HG03342 (cell line): ENCODE measurements around the gene HEATR1.
A peak's percentile ranks its signal among the peaks of the same experiment; 100 is the strongest.

ENCODE experiments used
- ATAC-seq: cut with Tn5 transposase; IDR thresholded peaks from one replicate; pipeline ENCODE4 v1.9.1; 2021; ENCODE audit warnings: mild to moderate bottlenecking, moderate library complexity; ENCODE audit not compliant: unreplicated experiment

The HEATR1 gene

DNA sequence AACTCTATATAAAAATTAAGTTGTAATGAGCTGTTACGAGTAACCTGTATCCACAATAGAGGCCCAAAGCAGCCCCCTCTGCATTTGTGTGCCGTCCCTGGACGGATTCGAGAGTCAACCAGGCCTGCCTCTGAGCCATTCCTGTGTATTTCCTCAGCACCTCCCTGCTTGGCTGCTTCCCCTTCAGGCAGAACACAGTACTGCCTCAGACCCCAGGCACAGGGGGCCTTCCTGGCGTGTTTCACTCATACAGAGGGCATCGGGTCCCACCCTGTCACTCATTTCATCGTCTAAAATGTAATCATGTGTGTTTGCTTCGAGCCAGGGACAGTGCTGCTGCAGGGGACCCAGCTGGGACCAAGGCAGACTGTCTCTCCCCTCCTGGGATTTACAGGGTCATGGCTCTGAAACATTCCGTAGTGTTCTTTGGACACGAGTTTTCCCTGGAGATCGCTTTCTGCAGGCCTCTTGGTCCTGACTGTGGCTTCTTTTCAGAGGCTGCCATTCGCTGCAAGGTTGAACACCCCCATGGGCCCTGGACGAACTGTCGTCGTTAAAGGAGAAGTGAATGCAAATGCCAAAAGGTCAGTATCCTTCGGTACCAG is 61.1 kb downstream of the HEATR1 start:
- no peak for ATAC-seq

DNA sequence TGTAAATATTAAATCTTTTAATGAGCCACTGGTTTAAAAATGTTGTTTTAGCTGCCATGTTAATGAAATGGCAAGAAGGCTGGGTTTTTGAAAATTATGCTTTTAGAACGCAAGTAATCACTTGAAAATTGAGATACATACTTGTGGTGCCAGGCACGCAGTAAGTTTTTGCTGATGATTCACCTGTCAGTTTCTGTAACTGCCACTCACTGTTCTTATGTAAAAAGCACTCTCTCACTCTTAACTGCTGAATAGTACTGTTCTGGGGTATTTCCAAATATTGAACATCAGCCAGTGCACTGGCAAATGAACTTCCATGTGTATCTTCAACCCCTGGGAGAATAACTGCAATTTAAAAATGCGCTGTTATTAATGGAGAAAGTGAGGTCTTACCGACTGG is 62.6 kb downstream of the HEATR1 start:
- no peak for ATAC-seq

GRCh38 chr1:236540813-236541465 is 63.4 kb downstream of the HEATR1 start:
- no peak for ATAC-seq

- ATAC-seq: no peak
Observed at GRCh38 chr1:236536540-236536939, 67.8 kb downstream of the HEATR1 start.

DNA sequence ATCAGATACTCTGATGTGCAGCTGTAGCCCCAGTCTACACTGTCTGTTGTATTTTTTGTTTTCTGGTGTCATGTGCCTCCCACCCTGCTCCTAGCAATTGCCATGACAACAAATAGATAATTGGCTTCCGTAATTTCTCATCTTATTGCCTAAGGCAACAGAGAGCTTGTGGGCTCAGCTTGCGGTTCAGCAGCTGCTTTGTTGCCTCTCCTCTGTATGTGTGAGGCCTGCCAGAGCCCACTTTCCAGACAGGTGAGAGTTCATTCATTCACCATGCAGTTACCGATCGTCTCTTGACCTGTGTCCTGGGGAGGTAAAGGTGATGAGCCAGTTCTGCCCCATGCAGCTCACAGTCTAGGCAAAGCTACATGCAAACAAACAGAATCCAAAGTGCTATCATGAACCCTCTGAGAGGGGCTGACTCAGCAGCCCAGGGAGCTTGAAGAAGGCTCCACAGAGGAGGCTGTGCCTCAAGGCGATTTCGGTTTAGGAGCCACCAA is 68.6 kb downstream of the HEATR1 start:
- ATAC-seq: no peak

DNA sequence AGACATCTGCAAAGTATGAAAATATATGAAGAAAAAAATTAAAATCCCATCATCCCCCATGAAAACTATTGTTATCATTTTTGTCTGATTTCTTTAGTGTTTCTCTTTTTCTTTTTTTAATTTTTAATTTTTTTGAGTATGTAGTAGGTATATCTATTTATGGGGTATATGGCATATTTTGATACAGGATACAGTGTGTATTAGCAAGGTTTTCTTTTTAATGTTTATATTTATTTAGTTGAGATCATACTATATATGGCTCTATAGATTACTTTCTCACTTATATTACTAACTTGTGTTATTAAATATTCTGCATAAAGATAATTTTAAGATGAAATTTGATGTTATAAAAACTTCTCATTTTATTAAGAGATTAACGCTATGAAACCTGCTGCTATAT is 69.1 kb downstream of the HEATR1 start:
- ATAC-seq: no peak

DNA sequence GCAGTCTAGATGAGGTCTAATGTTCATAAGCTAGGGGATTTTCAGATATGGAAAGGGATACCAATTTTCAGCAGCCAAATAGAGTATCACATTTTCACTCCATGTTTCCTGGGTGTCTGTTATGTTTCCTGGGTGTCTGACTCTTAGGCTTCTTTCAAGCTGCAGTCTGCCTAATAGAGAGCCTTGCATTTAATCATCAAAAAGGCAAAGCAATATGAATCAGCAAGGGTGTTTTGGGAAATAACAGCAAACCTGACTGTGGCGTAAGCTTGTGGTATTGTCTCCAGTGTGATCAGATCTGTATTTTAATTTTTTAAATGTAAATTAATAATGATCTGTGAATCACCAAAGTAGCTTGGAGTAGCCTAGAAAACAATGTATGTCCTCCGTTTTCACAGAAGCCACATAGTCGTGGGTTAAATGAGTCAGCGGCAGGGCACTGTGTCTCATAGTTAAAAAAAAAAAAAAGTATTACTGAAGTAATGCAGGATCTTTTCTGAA is 70.1 kb downstream of the HEATR1 start:
- no peak for ATAC-seq

GRCh38 chr1:236532850-236533249 is 71.5 kb downstream of the HEATR1 start:
- no peak for ATAC-seq

DNA sequence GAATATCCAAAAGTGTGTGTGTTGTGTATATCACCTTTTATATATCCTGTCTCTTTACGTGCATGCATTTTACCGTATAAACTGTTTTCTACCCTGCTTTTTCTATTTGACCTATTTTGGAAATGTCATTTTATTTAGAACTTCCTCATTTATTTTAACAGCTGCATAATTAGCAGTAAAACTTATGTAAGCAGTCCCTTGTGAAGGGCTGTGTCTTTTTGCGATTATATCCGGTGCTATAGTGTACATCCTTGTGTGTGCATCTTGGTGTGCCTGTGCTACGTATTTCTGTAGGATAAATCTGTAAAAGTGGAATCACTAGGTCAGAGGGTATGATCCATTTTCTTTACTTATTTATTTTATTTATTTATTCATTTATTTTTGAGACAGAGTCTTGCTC is 73.4 kb downstream of the HEATR1 start:
- no peak for ATAC-seq

DNA sequence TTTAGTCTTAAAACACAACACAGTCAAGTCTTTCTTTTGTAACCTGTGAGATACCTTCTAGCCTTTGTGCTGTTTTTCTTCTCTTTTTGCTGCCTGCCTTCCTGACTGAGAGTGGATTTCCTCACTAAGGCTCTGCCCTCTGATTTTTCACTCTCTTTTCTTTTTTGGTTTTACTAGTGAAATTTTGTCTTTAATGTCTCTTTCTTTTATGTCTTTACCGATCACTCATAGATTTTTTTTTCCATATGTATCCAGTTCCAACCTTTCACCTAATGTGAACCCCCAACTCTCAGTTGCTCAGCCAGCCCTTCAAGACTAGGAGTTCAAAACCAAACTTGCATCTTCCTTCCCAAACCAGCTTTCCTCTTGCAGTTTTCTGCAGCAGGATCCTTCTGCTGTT is 74.0 kb downstream of the HEATR1 start:
- no peak for ATAC-seq

- no peak for ATAC-seq
Observed at GRCh38 chr1:236526079-236526478, 78.2 kb downstream of the HEATR1 start.

GRCh38 chr1:236524895-236525184 is 79.5 kb downstream of the HEATR1 start:
- ATAC-seq: peak; percentile 24

GRCh38 chr1:236524142-236524894 is 80.0 kb downstream of the HEATR1 start:
- peak; percentile 91 for ATAC-seq

DNA sequence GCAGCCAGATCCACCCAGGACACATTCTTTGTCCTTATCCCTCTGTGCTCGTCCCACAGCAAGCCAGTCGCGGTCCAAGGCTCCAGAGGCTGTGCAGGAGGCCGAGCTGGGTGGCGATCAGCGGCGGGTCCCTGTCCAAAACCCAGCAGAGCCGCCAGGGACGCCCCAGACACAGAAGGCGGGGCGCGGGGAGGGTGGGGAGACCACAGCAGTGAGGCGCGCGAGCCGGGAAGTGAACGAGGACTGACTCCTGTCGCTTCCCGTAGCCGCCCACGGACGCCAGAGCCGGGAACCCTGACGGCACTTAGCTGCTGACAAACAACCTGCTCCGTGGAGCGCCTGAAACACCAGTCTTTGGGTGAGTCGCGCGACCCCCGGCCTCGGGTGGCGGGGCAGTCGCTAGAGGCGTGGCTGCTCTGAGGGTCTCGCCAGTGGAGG is 80.6 kb downstream of the HEATR1 start, which contains the start of gene LGALS8:
LGALS8 (plus strand) TSS at position 279 of the 438 bp plus-strand sequence. CDS start 2,089 bp downstream, outside the sequence.
- ATAC-seq: peak; percentile 60

DNA sequence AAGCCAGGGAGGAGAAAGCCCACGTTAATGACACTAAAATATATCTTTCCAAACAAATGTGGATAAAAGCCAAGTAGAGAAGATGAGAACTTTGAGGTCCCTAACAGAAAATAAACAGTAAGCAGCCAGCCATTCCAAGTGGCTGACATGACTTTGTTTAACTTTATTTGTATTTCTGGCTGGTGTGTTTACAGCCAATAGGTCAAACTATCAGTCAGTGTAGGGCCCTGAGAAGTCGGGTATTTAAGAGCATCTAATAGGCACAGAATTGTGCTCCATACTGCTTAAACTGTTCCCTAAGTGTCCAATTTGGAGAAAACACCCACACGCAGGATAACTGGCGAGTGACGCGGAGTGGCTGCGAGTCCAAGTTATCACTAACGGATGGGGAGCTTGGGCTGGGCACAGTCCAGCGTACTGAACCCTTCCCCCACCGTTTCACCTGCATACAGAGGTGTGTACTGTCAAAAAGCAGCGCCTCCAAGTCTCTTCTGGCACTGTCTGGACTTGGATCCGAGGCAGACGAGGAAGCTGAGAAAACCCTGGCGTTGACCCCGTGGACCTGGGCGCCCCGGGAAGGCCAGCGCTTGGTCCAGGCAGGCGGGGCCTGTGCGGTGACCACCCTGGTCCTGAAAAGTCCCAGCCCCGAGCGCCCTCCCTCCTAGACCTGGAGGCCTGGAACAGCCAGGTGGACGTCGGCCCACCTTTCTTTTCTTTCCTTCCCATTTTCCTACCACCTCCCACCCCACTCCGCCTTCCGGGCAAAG is 81.2 kb downstream of the HEATR1 start:
- ATAC-seq: no peak

GRCh38 chr1:236520445-236521005 is 83.8 kb downstream of the HEATR1 start:
- no peak for ATAC-seq

DNA sequence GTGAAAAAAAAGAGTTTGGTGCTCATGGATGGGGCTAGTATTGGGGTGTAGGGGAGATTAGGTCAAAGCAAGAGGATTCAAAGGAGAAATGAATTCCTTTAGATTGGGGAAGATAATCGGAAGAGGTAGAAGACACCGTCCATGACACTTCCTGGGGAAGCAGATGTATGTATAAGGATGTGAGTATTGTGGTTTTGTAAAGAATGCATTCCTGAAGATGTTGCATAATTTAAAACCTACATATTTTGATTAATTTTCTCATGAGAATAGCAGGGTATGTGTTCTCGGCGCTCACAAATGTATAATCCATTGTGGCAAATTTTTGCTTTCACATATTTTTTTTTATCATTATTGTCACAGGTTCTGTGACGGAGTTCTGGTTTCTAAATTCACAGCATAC is 86.0 kb downstream of the HEATR1 start:
- no peak for ATAC-seq

- no peak for ATAC-seq
Observed at GRCh38 chr1:236516929-236517704, 87.2 kb downstream of the HEATR1 start.

GRCh38 chr1:236515443-236515958 is 88.8 kb downstream of the HEATR1 start:
- no peak for ATAC-seq
